Measurements from ENCODE around the gene GLIS1. TPM values are rescaled to one million over a fixed set of nuclear protein-coding genes. Genes with fewer than 3 reads are reported as not detected.

Gene GLIS1
- total and polyA plus RNA-seq, 2 donors: 0.42 to 2.0 TPM

DNA sequence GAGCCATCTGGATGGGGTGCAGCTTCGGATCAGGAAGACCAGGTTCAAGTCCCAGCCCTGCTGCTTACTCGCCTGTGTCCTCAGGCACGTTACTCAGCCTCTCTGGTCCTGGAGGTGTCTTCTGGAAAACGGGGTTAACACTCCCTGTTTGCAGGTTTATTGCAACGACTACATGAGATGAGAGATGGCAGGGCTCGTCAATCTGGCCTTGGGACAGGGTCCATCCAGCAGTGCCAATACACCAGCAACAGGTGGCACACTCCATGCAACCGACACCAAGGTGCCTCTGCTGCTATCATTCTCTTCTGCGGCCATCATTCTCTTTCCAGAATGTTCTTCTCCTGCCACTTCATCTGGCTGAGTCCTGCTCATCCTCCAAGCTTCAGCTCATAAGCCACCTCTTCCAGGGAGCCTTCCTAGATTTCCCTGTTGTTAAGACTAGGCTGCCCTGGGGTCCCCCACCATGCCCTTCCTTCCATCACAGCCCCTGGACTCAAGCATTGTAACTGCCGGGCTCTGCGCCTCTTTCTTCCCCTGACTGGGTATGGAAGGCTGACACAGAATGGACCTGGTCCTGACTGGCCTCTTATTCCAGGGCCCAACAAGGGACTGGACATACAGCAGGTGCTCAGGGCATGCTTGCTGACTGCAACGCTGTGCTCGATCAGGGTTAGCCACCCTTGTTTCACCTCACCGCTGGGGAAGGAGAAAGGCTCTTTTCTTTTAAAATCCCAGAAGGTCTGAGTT lies 192.4 kb downstream of the GLIS1 start:
- Histone ChIP-seq H3K4me1 (ENCODE audit: insufficient read depth) (no peaks in the 10 kb centered on the region), H3K4me3 (ENCODE audit: low read depth, low read length) (no peak overlapping the region), H3K27ac (ENCODE audit: low read depth) (no peak overlapping the region), H3K36me3 (ENCODE audit: insufficient read depth) (no peaks in the 10 kb centered on the region)
- 86% methylated on average over 13 of the region's 13 CpGs for WGBS
- no peak for DNase-seq (ENCODE audit: extremely low spot score)

DNA sequence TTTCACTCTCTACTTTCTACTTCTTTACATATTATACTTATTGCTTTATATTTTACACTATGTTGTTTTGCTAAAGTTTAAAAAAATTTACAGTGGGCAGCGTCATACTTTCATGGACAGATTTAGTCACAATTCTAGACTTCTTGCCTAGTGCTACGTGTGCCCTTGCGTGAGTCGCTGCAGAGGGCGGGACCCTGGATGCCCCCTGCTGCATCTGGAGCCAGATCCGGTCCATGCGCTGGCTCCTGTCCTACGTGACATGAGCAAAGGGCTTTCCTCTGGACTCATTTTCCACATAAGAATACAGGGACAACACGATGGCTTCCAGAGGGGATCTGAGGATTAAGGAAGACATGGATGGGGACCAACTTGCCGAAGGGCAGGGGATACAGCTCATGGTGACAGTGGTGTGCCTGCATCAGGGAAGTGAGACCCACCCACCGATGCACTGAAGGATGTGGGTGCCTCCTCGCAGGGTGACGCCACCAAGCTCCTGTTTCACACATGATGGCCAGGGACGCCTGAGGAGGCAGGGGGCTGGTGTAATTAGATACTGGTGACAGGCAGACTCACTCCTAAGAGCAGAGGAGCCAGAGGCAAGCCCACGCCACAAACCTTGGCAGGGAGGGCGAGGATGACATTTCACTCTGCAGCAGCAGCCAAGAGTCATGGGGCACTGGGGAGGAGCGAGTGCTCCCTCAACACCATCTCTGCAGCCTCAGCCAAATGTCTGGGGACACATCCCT lies 193.1 kb downstream of the GLIS1 start:
- no peak overlapping the region for H3K27ac ChIP-seq (ENCODE audit: low read depth)
- WGBS: 71% methylated on average over 17 of the region's 17 CpGs

DNA sequence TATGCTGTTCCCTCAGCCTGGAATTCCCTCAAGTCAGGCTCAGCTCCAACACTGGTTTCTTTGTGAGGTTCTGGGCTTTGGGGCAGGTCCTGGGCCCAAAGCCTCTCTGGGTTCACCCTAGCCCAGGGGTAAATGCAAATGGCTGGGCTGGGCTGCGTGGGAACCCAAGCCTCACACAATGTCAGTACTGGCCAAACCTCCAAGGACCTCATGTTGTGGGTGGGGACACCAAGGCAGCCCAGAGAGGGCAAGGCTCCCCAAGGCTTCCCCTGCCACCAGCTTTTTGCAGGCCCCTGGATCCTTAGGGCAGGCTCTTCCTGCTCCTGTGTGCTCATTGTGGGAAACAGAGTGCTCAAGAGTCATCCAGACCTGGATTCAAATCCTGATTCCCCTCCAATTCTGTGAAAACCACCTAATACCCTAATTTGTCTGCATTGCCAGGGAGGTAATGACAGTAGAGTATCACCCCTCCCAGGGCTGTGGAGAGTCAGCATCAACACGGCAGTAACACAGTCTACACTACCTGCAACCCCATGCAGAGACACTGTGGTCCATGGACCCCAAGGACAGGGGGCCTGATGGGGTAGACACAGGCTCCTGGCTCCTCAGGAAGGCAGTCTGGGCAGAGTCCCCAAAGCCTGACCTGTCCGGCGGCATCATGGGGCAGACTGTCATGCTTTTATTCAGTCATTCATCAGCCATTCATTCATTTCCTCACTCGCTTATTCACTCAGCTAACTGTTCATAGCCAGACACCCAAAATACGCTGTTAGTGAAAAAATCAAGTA lies 194.0 kb downstream of the GLIS1 start:
- Histone ChIP-seq H3K4me1 (ENCODE audit: insufficient read depth) (no peaks in the 10 kb centered on the region), H3K27ac (ENCODE audit: low read depth) (no peak overlapping the region), H3K36me3 (ENCODE audit: insufficient read depth) (no peaks in the 10 kb centered on the region), H3K4me3 (ENCODE audit: low read depth, low read length) (no peak overlapping the region)
- DNase-seq (ENCODE audit: extremely low spot score): no peak
- 87% methylated on average over 6 of the region's 6 CpGs for WGBS

More for the DNA sequence above, 193.1 kb downstream of the GLIS1 start:
- Histone ChIP-seq H3K4me3 (ENCODE audit: low read depth, low read length) (no peak overlapping the region), H3K4me1 (ENCODE audit: insufficient read depth) (no peaks in the 10 kb centered on the region), H3K36me3 (ENCODE audit: insufficient read depth) (no peaks in the 10 kb centered on the region)
- DNase-seq (ENCODE audit: extremely low spot score): no peak

DNA sequence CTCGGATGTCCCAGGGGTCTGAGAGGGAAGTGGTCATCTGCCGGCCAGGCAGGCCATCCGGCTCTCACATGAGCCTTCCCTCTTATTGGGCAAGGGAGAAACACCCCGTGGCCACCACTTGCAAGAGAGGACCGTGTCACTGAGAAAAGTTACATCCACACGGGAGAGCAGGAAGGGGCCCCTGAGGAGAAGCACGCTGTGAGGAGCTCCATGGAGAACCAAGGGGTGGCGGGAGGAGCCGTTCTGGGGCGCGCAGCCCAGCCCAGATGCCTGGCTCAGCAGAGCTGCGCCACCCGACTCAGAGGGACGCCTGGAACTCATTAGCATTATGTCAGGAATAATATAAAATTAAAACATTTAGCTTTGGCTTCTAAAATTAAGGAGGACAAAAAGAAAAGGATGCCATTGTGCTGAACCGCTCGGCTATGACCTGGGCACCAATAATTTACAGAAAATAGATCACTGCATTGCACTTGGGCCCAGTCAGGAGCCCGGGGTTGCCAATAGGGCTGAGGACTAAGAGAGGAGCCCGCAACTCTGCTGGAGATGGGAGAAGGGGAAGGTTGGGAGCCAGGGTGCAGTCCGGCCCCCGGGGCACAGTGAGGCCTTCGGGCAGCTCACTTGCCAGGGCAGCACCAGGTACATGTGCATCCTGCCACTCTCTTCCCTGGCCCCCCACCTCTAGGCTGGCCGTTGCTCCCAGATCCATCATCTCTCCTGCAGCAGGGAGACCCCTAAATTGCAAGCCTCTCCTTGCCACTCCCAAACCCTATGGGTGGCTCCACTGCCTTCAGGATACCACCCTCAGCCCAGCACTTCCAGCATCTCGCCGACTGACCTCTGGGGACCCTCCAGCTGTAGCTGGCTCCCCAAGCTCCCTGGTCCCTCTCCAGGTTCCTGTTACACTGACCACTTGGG lies 194.9 kb downstream of the GLIS1 start:
- H3K36me3 ChIP-seq (ENCODE audit: insufficient read depth): no peaks in the 10 kb centered on the region
- 87% methylated on average over 24 of the region's 24 CpGs for WGBS
- H3K27ac ChIP-seq (ENCODE audit: low read depth): no peak overlapping the region
- no peak for DNase-seq (ENCODE audit: extremely low spot score)
- no peaks in the 10 kb centered on the region for H3K4me1 ChIP-seq (ENCODE audit: insufficient read depth)
- no peak overlapping the region for H3K4me3 ChIP-seq (ENCODE audit: low read depth, low read length)

DNA sequence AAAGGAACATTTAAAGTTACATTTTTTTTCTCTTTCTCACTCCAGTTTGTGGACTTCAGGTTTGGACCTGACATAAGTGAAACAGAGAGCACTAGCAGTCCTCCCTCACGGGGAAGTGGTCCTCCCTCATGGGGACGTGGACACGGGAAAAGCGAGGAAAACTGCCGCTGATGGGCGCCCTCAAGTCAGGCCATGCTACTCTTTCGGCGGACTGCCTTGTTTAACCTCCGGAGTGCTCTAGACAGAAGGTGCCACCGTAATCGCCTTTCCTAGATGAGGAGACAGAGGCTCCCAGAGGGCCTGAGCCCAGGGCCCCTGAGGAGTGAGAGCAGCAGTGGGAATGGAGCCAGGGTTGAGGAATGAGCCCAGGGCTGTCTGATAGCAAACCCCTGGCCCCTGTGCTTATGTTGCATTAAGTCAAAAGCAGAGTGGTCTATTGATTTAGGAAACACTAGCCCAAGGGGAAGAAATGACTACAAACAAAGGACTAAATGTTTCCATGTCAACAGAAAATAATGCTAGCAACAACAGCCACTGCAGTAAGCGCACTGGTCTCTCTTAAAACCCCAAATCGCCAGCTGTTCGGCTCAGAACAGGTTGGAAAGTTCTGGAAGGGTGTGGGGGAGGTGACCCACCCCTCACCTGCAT lies 195.7 kb downstream of the GLIS1 start:
- DNase-seq (ENCODE audit: extremely low spot score): no peak
- Histone ChIP-seq H3K27ac (ENCODE audit: low read depth) (no peak overlapping the region), H3K4me3 (ENCODE audit: low read depth, low read length) (no peak overlapping the region), H3K36me3 (ENCODE audit: insufficient read depth) (no peaks in the 10 kb centered on the region), H3K4me1 (ENCODE audit: insufficient read depth) (no peaks in the 10 kb centered on the region)
- 89% methylated on average over 14 of the region's 14 CpGs for WGBS

DNA sequence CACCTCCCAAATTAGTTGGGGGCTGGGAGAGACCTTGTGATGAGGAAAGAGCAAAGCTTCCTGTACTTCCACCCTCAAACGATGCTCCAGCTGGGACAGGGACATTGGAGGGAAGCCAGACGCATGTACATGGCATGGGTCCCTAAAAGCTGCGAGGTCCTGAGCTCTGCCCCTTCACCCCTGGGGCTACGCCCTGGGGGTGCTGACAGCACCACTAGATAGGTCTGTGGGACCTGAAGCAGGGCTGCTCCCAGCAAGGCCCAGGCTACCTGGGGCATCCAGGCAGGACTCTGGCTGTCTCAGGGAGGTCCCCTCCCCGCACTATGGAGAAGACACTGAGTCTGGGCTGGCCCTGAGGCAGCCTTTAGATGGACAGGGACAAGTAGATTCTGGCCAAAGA lies 196.4 kb downstream of the GLIS1 start:
- no peak for DNase-seq (ENCODE audit: extremely low spot score)
- H3K4me1 ChIP-seq (ENCODE audit: insufficient read depth): no peaks in the 10 kb centered on the region
- no peaks in the 10 kb centered on the region for H3K36me3 ChIP-seq (ENCODE audit: insufficient read depth)
- WGBS: 80% methylated on average over 5 of the region's 5 CpGs
- no peak overlapping the region for H3K4me3 ChIP-seq (ENCODE audit: low read depth, low read length)
- no peak overlapping the region for H3K27ac ChIP-seq (ENCODE audit: low read depth)

DNA sequence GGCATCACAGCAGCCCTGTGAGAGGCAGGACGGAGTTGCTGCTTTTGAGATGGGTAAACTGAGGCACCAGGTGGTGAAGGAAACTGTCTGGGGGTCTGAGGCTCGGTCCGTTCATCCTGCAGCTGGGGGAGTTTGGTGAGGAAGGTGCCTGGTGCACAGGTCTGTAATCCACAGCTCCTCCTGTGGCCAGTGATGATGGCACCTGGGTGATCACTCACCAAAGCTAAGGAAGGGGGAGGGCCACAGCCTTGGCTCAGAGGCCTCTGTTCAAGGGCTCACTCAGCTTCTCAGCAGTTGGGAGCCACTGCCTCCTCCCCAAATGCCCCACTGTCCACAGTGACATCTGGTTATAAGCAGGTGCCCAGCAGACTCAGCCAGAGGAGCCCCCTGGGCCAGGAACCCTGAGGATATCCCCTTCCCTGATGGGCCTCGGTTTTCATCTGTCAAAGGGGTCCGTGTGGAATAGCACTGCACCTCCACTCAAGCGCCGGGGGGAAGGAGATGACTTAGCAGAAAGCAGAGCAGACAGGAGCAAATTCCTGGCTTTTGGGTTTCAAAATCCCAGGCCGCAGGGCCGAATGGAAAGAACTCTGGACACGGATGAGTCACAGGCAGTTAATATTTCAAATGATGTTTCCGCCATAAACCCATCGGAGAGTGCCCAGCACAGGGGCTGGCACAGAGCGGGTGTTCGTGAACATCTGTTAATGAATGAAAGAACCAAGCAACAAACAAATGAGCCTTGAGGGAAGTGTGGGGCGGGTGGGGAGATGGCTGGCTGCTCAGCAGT lies 197.0 kb downstream of the GLIS1 start:
- DNase-seq (ENCODE audit: extremely low spot score): no peak
- 68% methylated on average over 15 of the region's 15 CpGs for WGBS
- Histone ChIP-seq H3K36me3 (ENCODE audit: insufficient read depth) (no peaks in the 10 kb centered on the region), H3K4me3 (ENCODE audit: low read depth, low read length) (no peak overlapping the region), H3K27ac (ENCODE audit: low read depth) (no peak overlapping the region), H3K4me1 (ENCODE audit: insufficient read depth) (no peaks in the 10 kb centered on the region)

DNA sequence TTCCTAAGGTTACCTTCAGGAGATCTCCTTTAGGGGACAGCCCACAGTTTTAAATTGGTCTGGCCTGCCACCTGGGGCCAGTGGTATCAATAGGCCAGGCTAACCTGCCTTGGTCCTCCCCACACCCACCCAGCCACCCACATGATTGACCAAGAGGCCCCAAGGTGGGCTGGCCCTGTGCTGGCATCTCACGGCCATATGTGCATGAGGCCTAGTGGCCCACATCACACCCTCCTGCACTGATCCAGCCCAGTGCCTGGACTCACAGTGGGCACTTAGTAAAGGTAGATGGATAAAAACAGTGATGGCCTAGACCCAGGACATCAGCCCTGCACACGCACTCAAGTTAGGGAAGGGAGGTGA lies 197.7 kb downstream of the GLIS1 start:
- Histone ChIP-seq H3K36me3 (ENCODE audit: insufficient read depth) (no peaks in the 10 kb centered on the region), H3K4me1 (ENCODE audit: insufficient read depth) (no peaks in the 10 kb centered on the region), H3K27ac (ENCODE audit: low read depth) (no peak overlapping the region), H3K4me3 (ENCODE audit: low read depth, low read length) (no peak overlapping the region)
- 97% methylated on average over 2 of the region's 2 CpGs for WGBS
- no peak for DNase-seq (ENCODE audit: extremely low spot score)

DNA sequence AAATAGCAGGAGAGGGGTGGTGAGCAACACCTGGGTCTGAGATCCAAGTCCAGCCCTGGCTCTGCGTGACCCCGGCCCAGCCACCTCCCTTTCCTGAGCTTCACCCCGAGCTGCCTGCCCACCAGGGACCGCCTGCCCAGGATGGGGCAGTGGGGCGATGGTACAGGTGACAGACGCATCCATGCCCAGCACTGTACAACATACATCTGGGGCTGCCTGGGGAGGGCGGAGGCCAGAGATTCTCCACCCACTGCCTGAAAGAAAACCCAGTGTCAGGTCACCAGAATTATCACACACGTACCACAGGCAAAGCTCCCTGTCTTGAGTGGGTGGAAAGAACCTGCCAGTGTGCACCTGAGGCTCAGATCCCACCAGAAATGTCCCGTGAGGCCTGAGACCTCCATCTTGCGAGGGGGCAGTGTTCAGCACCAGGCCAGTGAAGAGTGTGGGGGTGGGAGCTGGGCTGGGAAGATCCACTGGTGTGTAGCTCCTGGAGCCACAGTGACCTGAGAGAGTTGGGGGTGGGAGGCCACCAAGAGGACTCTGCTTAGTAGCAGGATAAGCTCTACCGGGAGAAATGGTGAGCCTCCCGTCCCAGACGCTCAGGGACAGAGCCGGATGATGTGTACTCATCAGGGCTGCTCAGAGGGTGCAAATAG lies 198.2 kb downstream of the GLIS1 start:
- no peak overlapping the region for H3K27ac ChIP-seq (ENCODE audit: low read depth)

DNA sequence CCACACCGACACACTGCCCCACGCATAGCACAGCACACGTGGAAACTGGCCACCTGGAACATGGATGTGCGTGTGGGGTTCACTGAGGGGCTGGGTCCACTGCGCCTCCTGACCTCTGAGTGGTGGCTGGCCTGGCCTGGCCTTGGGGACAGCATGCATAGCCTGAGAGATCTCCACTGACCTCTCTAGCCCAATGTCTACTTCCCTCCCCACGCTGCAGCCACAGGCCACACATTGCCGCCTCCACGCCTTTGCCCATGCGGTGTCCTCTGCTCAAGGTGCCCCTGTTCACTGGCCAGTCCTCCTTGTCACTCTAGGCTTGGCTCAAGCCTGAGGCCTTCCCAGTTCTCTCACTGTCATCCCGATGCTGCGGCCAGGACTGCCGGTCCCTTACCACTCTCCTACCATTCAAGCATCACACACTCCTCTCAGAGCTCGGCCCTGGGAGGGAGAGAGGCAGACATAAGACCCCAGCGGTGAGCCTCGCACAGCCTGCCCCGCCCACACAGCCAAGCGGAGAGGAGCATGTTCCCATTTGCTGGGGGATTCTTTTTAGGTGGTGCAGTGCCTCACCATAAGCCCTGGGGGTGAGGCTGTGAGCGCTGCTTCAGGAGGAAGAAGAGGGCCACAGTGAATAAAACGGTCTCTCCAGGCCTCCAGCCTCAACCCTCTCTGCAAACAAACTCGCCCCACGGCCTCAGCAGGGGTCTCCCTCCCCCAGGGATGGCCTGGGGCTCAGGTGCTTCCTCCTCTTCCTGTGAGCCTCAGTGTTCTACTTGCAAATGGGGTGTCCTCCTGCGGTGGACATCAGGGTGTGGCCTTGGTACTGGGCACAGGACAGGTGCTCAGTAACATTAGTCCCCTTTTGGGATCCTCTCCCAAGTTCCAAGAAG lies 199.0 kb downstream of the GLIS1 start:
- DNase-seq (ENCODE audit: extremely low spot score): no peak
- Histone ChIP-seq H3K36me3 (ENCODE audit: insufficient read depth) (no peaks in the 10 kb centered on the region), H3K4me1 (ENCODE audit: insufficient read depth) (no peaks in the 10 kb centered on the region), H3K27ac (ENCODE audit: low read depth) (no peak overlapping the region), H3K4me3 (ENCODE audit: low read depth, low read length) (no peak overlapping the region)
- 94% methylated on average over 22 of the region's 22 CpGs for whole genome bisulfite sequencing

More for the DNA sequence above, 198.2 kb downstream of the GLIS1 start:
- no peaks in the 10 kb centered on the region for H3K36me3 ChIP-seq (ENCODE audit: insufficient read depth)
- no peak for DNase-seq (ENCODE audit: extremely low spot score)
- H3K4me1 ChIP-seq (ENCODE audit: insufficient read depth): no peaks in the 10 kb centered on the region
- WGBS: 96% methylated on average over 14 of the region's 14 CpGs
- no peak overlapping the region for H3K4me3 ChIP-seq (ENCODE audit: low read depth, low read length)

DNA sequence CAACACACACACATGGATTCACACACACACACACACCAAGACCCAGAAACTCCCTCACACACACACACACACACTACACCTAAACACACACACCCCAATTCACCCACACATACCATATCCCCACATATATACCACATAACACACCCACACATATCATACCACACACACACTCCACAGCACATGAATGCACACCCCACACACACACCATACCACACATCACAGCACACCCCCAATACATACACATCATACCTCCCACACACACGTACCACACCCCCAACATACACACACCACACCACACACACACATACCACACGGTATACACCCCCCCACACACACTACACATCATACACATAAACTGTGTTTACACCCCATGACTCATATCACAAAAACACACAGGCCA lies 199.7 kb downstream of the GLIS1 start:
- H3K4me3 ChIP-seq (ENCODE audit: low read depth, low read length): no peak overlapping the region
- 91% methylated on average over 2 of the region's 2 CpGs for WGBS
- no peak overlapping the region for H3K27ac ChIP-seq (ENCODE audit: low read depth)
- no peaks in the 10 kb centered on the region for H3K36me3 ChIP-seq (ENCODE audit: insufficient read depth)
- DNase-seq (ENCODE audit: extremely low spot score): no peak
- no peaks in the 10 kb centered on the region for H3K4me1 ChIP-seq (ENCODE audit: insufficient read depth)
